Mesothelial cell of epicardium (in vitro differentiated cells): ENCODE data around the gene MBNL1. TPM values are rescaled to one million over a fixed set of nuclear protein-coding genes. Genes with fewer than 3 reads are reported as not detected.
A peak's percentile ranks its signal among the peaks of the same experiment; 100 is the strongest.

ENCODE experiments used
- DNase-seq, 2 experiments: peaks; one replicate each; pipeline ENCODE4 v3.0.0; 2021; ENCODE audit warnings: low spot score in 2 of 2; ENCODE audit not compliant: unreplicated experiment in 2 of 2
- H3K27ac Mint-ChIP-seq: 2 replicates; pipeline ENCODE4 v1.8.0; 2021; ENCODE audit warnings: mixed read lengths
- H3K27me3 Mint-ChIP-seq: 2 replicates; pipeline ENCODE4 v1.8.0; 2021; ENCODE audit warnings: low read depth, mixed read lengths
- H3K36me3 Mint-ChIP-seq: 2 replicates; pipeline ENCODE4 v1.8.0; 2021; ENCODE audit warnings: mixed read lengths
- H3K4me1 Mint-ChIP-seq: 2 replicates; pipeline ENCODE4 v1.8.0; 2021; ENCODE audit warnings: mixed read lengths
- H3K4me3 Mint-ChIP-seq: 2 replicates; pipeline ENCODE4 v1.8.0; 2021; ENCODE audit warnings: mild to moderate bottlenecking, moderate library complexity, mixed read lengths
- H3K9me3 Mint-ChIP-seq: 2 replicates; pipeline ENCODE4 v1.8.0; 2021; ENCODE audit warnings: mixed read lengths
- CTCF ChIP-seq: fragments of 200-600 bp; sonication (generic); IDR thresholded peaks from one replicate; pipeline ENCODE4 v1.5.0; 2021; ENCODE audit warnings: antibody characterized with exemption; ENCODE audit not compliant: unreplicated experiment
- total RNA-seq: library from RNA; stranded (reverse); gene quantifications from 3 replicates; pipeline ENCODE4 v1.2.1, GENCODE V29; 2021

The MBNL1 gene
- total RNA-seq, 1 donor from 2014 or later, result 74.8 TPM

GRCh38 chr3:152269831-152270734 is 1.4 kb downstream of the MBNL1 start:
- Mint-ChIP-seq H3K4me1 (peaks cover 56% of the 10 kb centered on the region), H3K4me3 (peak overlapping the region; percentile 90), H3K27me3 (no peaks in the 10 kb centered on the region), H3K36me3 (no peaks in the 10 kb centered on the region), H3K27ac (peak overlapping the region; percentile 97), H3K9me3 (no peaks in the 10 kb centered on the region)
- DNase-seq, result peak in 1 of 2 experiments; percentile 42
- TF ChIP-seq CTCF, result no peak

GRCh38 chr3:152270937-152271336 is 2.2 kb downstream of the MBNL1 start:
- TF ChIP-seq CTCF, result no peak
- H3K27me3 Mint-ChIP-seq, result no peaks in the 10 kb centered on the region

GRCh38 chr3:152271501-152272236 is 2.9 kb downstream of the MBNL1 start:
- Mint-ChIP-seq H3K4me3 (peak overlapping the region; percentile 90), H3K36me3 (no peaks in the 10 kb centered on the region), H3K9me3 (no peaks in the 10 kb centered on the region), H3K4me1 (peaks cover 53% of the 10 kb centered on the region), H3K27ac (peak overlapping the region; percentile 66), H3K27me3 (no peaks in the 10 kb centered on the region)
- TF ChIP-seq CTCF, result no peak
- DNase-seq, result no peak

More at GRCh38 chr3:152270937-152271336, 2.2 kb downstream of the MBNL1 start:
- Mint-ChIP-seq H3K9me3 (no peaks in the 10 kb centered on the region), H3K27ac (peak overlapping the region; percentile 97), H3K36me3 (no peaks in the 10 kb centered on the region), H3K4me3 (peak overlapping the region; percentile 90), H3K4me1 (peaks cover 56% of the 10 kb centered on the region)
- no peak for DNase-seq

- peaks cover 46% of the 10 kb centered on the region for H3K4me1 Mint-ChIP-seq
- no peaks in the 10 kb centered on the region for H3K27me3 Mint-ChIP-seq
- H3K27ac Mint-ChIP-seq, result peak overlapping the region; percentile 58
- no peak overlapping the region for H3K4me3 Mint-ChIP-seq
- no peaks in the 10 kb centered on the region for H3K9me3 Mint-ChIP-seq
- DNase-seq, result no peak
- no peak for TF ChIP-seq CTCF
- H3K36me3 Mint-ChIP-seq, result no peaks in the 10 kb centered on the region
These were observed 4.1 kb downstream of the MBNL1 start for GRCh38 chr3:152272771-152273242.

GRCh38 chr3:152276681-152277080 is 8.0 kb downstream of the MBNL1 start:
- H3K36me3 Mint-ChIP-seq, result no peaks in the 10 kb centered on the region
- TF ChIP-seq CTCF, result no peak
- peaks cover 39% of the 10 kb centered on the region for H3K4me1 Mint-ChIP-seq
- H3K27me3 Mint-ChIP-seq, result no peaks in the 10 kb centered on the region
- no peak for DNase-seq
- no peaks in the 10 kb centered on the region for H3K9me3 Mint-ChIP-seq
- peak overlapping the region; percentile 27 for H3K27ac Mint-ChIP-seq
- no peak overlapping the region for H3K4me3 Mint-ChIP-seq
